Measurements from ENCODE around the gene ADARB1.

Gene ADARB1

GRCh38 chr21:45074048-45074817, at the start of gene ADARB1 (continued):
- TF ChIP-seq ZEB2 (tag by site-specific recombination; IDR thresholded peaks at IDR 0.05) (no peak), ZNF76 (tag by site-specific recombination; IDR thresholded peaks at IDR 0.05; ENCODE audit: borderline replicate concordance, low read depth) (0 out of 2 replicates have a peak, but pooled peaks have one; percentile 22), FEZF1 (tag by site-specific recombination; IDR thresholded peaks at IDR 0.05) (no peak), GFI1B (tag by site-specific recombination; IDR thresholded peaks at IDR 0.05) (no peak), ZNF394 (tag by site-specific recombination; IDR thresholded peaks at IDR 0.05; ENCODE audit: borderline replicate concordance) (no peak), ZNF561 (tag by site-specific recombination; IDR thresholded peaks at IDR 0.05; ENCODE audit: borderline replicate concordance) (peak; percentile 86; the same call in 1 of the 2 replicates), KLF9 (tag by site-specific recombination; IDR thresholded peaks at IDR 0.05; ENCODE audit: low read depth) (no peak), ZNF16 (tag by site-specific recombination; IDR thresholded peaks at IDR 0.05; ENCODE audit: low read depth) (no peak), BCL11B (tag by site-specific recombination; IDR thresholded peaks at IDR 0.05; ENCODE audit: low read depth) (no peak), IKZF3 (tag by site-specific recombination; IDR thresholded peaks at IDR 0.05) (0 out of 2 replicates have a peak, but pooled peaks have one; percentile 16), ZNF184 (tag by site-specific recombination; IDR thresholded peaks at IDR 0.05) (peak; percentile 41; the same call in 1 of the 2 replicates), ZNF202 (tag by site-specific recombination; IDR thresholded peaks at IDR 0.05; ENCODE audit: borderline replicate concordance) (no peak), PRDM2 (tag by site-specific recombination; IDR thresholded peaks at IDR 0.05; ENCODE audit: borderline replicate concordance) (no peak), ZNF560 (tag by site-specific recombination; IDR thresholded peaks at IDR 0.05; ENCODE audit: borderline replicate concordance) (no peak), PRDM6 (tag by site-specific recombination; IDR thresholded peaks at IDR 0.05) (no peak), ZNF792 (tag by site-specific recombination; IDR thresholded peaks at IDR 0.05) (no peak), ZNF214 (tag by site-specific recombination; IDR thresholded peaks at IDR 0.05; ENCODE audit: borderline replicate concordance) (no peak), ZNF239 (tag by site-specific recombination; IDR thresholded peaks at IDR 0.05) (no peak), SP3 (tag by site-specific recombination; IDR thresholded peaks at IDR 0.05) (no peak), ZNF514 (tag by site-specific recombination; IDR thresholded peaks at IDR 0.05) (no peak), PBX3 (CRISPR knock-in tag; IDR thresholded peaks at IDR 0.05) (peak; percentile 30)
